ENCODE data around the gene COL6A2.
"Not testable (repeated sequence)": the region's sequence is repeated elsewhere in the genome, so short reads cannot be mapped to it uniquely, and the experiment has no call there.

The COL6A2 gene

GRCh38 chr21:46065914-46066551 is 31.9 kb upstream of the COL6A2 start:
- peaks cover 38% of the 10 kb centered on the region for H3K4me1 Mint-ChIP-seq

GRCh38 chr21:46066591-46067331 is 31.2 kb upstream of the COL6A2 start:
- ATAC-seq (no peak), DNase-seq (no peak)
- peaks cover 0 to 6% of the 10 kb centered on the region in 2 donors for H3K9me3 Mint-ChIP-seq
- H3K4me1 Mint-ChIP-seq: peaks cover 31% of the 10 kb centered on the region
- no peak overlapping the region for H3K27ac Mint-ChIP-seq
- no peak overlapping the region for H3K4me3 Mint-ChIP-seq
- H3K27me3 Mint-ChIP-seq: no peaks in the 10 kb centered on the region

More at GRCh38 chr21:46065914-46066551, 31.9 kb upstream of the COL6A2 start:
- H3K27me3 Mint-ChIP-seq: no peaks in the 10 kb centered on the region
- H3K27ac Mint-ChIP-seq: peak overlapping the region; percentile 67 to 95
- peaks cover 0 to 6% of the 10 kb centered on the region in 2 donors for H3K9me3 Mint-ChIP-seq
- no peak for DNase-seq
- ATAC-seq: no peak
- H3K4me3 Mint-ChIP-seq: peak overlapping the region; percentile 75 to 80

GRCh38 chr21:46067505-46068201 is 30.3 kb upstream of the COL6A2 start:
- peak overlapping the region in 1 of 2 donors; percentile 50 for H3K27ac Mint-ChIP-seq
- no peak overlapping the region for H3K4me3 Mint-ChIP-seq
- ATAC-seq (no peak), DNase-seq (no peak)
- H3K9me3 Mint-ChIP-seq: peaks cover 0 to 6% of the 10 kb centered on the region in 2 donors
- peaks cover 24% of the 10 kb centered on the region for H3K4me1 Mint-ChIP-seq
- H3K27me3 Mint-ChIP-seq: no peaks in the 10 kb centered on the region

DNA sequence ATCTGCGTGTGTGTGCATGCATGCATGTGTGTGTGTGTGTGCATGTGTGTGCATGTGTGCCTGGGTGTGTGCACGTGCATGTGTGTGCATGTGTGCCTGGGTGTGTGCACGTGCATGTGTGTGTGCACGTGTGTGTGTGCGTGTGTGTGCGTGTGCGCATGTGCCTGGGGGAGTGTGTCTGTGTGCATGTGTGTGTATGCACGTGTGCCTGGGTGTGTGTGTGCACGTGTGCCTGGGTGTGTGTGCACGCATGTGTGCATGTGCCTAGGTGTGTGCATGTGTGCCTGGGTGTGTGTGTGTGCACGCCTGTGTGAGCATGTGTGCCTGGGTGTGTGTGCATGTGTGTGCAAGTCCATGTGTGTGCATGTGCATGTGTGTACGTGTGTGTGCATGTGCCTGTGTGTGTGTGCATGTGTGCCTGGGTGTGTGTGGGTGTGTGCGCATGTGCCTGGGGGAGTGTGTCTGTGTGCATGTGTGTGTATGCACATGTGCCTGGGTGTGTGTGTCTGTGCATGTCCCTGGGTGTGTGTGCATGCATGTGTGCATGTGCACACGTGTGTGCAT is 29.3 kb upstream of the COL6A2 start:
- no peaks in the 10 kb centered on the region for H3K27me3 Mint-ChIP-seq
- H3K4me3 Mint-ChIP-seq: no peak overlapping the region
- peaks cover 24% of the 10 kb centered on the region for H3K4me1 Mint-ChIP-seq
- no peak for DNase-seq
- H3K9me3 Mint-ChIP-seq: peaks cover 0 to 6% of the 10 kb centered on the region in 2 donors
- no peak for ATAC-seq
- no peak overlapping the region for H3K27ac Mint-ChIP-seq

- Mint-ChIP-seq H3K4me1 (peaks cover 23% of the 10 kb centered on the region), H3K27ac (no peak overlapping the region), H3K4me3 (no peak overlapping the region), H3K9me3 (peaks cover 0 to 6% of the 10 kb centered on the region in 2 donors), H3K27me3 (no peaks in the 10 kb centered on the region)
- ATAC-seq (no peak), DNase-seq (no peak)
These were observed 28.7 kb upstream of the COL6A2 start for GRCh38 chr21:46069166-46069565.

DNA sequence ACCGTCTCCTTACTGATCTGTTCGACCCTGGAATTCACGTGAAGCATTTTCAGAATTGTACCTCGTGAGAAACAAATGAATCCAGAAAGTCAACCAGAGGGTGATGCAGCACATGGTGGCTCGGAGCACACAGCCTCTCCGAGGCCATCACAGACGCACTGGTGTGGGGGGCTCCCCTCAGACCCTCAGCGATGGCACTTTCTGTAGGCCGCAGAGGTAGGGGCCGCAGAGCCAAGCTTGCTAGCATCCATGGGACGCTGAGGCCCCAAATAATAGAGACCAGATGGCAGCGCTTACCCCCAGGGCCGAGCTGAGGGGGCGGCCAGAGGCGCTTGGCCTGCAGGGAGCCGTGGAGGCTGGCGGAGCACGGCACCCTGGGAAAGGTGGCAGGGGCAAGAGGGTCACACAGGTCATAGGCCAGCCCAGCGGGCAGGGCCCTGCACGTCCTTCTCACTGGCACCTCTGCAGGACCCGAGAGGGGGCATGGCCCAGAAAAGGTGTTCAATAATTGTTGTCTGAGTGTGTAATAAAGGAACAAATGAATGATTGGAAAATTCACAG is 28.1 kb upstream of the COL6A2 start:
- Mint-ChIP-seq H3K9me3 (peaks cover 0 to 6% of the 10 kb centered on the region in 2 donors), H3K27ac (no peak overlapping the region), H3K4me3 (no peak overlapping the region), H3K27me3 (no peaks in the 10 kb centered on the region), H3K4me1 (peaks cover 17% of the 10 kb centered on the region)
- no peak for ATAC-seq
- no peak for DNase-seq

DNA sequence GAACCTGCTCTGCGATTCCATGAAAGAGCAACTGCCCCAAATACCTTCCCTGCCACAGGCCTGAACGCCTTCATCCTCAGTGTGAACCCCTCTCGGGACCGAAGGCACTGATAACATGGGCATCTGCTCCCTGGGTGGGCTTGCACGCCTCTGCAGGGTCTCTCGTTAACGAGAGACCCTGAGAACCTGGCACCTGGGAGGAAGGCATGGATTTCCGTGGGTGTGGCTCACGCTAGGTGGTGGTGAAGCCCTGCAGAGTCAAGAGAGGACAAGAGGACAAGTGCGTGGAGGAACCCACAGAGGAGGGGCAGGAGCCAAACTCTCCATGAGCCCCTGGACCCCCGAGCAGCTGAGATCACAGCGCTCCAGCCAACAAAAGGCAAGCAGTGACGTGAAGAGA is 26.8 kb upstream of the COL6A2 start:
- Mint-ChIP-seq H3K27me3 (peaks cover 8% of the 10 kb centered on the region), H3K27ac (no peak overlapping the region), H3K4me3 (no peak overlapping the region), H3K9me3 (peaks cover 0 to 6% of the 10 kb centered on the region in 2 donors), H3K4me1 (peaks cover 4% of the 10 kb centered on the region)
- no peak for ATAC-seq
- no peak for DNase-seq

DNA sequence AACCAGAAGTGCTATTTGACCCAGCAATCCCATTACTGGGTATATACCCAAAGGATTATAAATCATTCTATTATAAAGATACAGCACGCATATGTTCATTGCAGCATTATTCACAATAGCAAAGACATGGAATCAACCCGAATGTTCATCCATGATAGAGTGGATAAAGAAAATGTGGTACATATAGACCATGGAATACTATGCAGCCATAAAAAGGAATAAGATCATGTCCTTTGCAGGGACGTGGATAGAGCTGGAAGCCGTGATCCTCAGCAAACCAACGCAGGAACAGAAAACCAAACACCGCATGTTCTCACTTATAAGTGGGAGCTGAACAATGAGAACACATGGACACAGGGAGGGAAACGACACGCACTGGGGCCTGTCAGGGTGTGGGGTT is 21.2 kb upstream of the COL6A2 start:
- H3K4me3 Mint-ChIP-seq, H3K27ac Mint-ChIP-seq, ATAC-seq, H3K9me3 Mint-ChIP-seq, H3K27me3 Mint-ChIP-seq, DNase-seq, H3K4me1 Mint-ChIP-seq: not testable (repeated sequence)

GRCh38 chr21:46077674-46078101 is 20.2 kb upstream of the COL6A2 start:
- H3K27ac Mint-ChIP-seq: no peak overlapping the region
- ATAC-seq: no peak
- no peak for DNase-seq

GRCh38 chr21:46078322-46078977 is 19.5 kb upstream of the COL6A2 start:
- DNase-seq (peak in 1 of 2 donors; percentile 0), ATAC-seq (no peak)
- Mint-ChIP-seq H3K4me1 (no peaks in the 10 kb centered on the region), H3K4me3 (no peak overlapping the region), H3K9me3 (no peaks in the 10 kb centered on the region), H3K27ac (peak overlapping the region in 1 of 2 donors; percentile 62), H3K27me3 (peaks cover 9% of the 10 kb centered on the region)

More at GRCh38 chr21:46077674-46078101, 20.2 kb upstream of the COL6A2 start:
- Mint-ChIP-seq H3K4me1 (no peaks in the 10 kb centered on the region), H3K27me3 (peaks cover 9% of the 10 kb centered on the region), H3K9me3 (no peaks in the 10 kb centered on the region), H3K4me3 (no peak overlapping the region)

- Mint-ChIP-seq H3K9me3 (no peaks in the 10 kb centered on the region), H3K27me3 (peaks cover 9% of the 10 kb centered on the region), H3K4me3 (no peak overlapping the region), H3K4me1 (no peaks in the 10 kb centered on the region), H3K27ac (no peak overlapping the region)
- ATAC-seq: no peak
- no peak for DNase-seq
These were observed 18.9 kb upstream of the COL6A2 start for GRCh38 chr21:46078978-46079351.

GRCh38 chr21:46079352-46080170 is 18.4 kb upstream of the COL6A2 start:
- DNase-seq: no peak

GRCh38 chr21:46080171-46081021 is 17.5 kb upstream of the COL6A2 start:
- Mint-ChIP-seq H3K27ac (no peak overlapping the region), H3K9me3 (no peaks in the 10 kb centered on the region), H3K4me3 (no peak overlapping the region), H3K27me3 (peaks cover 7% of the 10 kb centered on the region), H3K4me1 (no peaks in the 10 kb centered on the region)
- DNase-seq: no peak
- no peak for ATAC-seq

More at GRCh38 chr21:46079352-46080170, 18.4 kb upstream of the COL6A2 start:
- Mint-ChIP-seq H3K27me3 (peaks cover 9% of the 10 kb centered on the region), H3K27ac (no peak overlapping the region), H3K9me3 (no peaks in the 10 kb centered on the region), H3K4me3 (no peak overlapping the region), H3K4me1 (no peaks in the 10 kb centered on the region)
- no peak for ATAC-seq

Measured in stimulated activated naive CD8-positive, alpha-beta T cell treated with anti-CD3 and anti-CD28 coated beads, Interleukin-15, amount 100 ng/mL, for 72 hours (primary cell).